H1 (cell line): ENCODE data around the gene LRRTM4. TPM values are rescaled to one million over a fixed set of nuclear protein-coding genes. Genes with fewer than 3 reads are reported as not detected.

Experiments
- CTCF ChIA-PET: fragments of 300-600 bp; sonication (Branson Sonifier 250); formaldehyde crosslinking; loops from one replicate; lab custom pipeline; 2021; ENCODE audit not compliant: partially characterized antibody; lab: Charles Lee
- POLR2A ChIA-PET: fragments of 300-600 bp; sonication (Branson Sonifier 250); formaldehyde crosslinking; loops from one replicate; lab custom pipeline; 2021; ENCODE audit warnings: inconsistent platforms; ENCODE audit not compliant: partially characterized antibody; lab: Charles Lee
- DNase-seq, 2 experiments: peaks; one replicate each; pipeline versions ENCODE4 v3.0.0 to v3.0.0-alpha.2; 2010 to 2022; ENCODE audit warnings: low spot score in 2 of 2, low read depth in 1 of 2, mixed read lengths in 1 of 2
- FAIRE-seq: peaks from 2 replicates; lab custom pipeline; 2011; peaks lifted over from hg19 to GRCh38; lab: Jason Lieb, UNC
- H2AFZ ChIP-seq: 2 replicates; pipeline ENCODE4 v1.8.1; 2012; ENCODE audit warnings: low read length, inconsistent platforms
- H2AK5ac ChIP-seq: 2 replicates; pipeline ENCODE4 v1.6.1; 2013; ENCODE audit warnings: low read depth, low read length
- H2BK120ac ChIP-seq: replicated peaks from 2 replicates; pipeline ENCODE3; 2013; ENCODE audit warnings: low read depth, low read length, inconsistent platforms
- H2BK12ac ChIP-seq: 2 replicates; pipeline ENCODE4 v1.6.1; 2013; ENCODE audit warnings: low read depth, low read length
- H2BK15ac ChIP-seq: 2 replicates; pipeline ENCODE4 v1.6.1; 2013; ENCODE audit warnings: low read length
- H2BK20ac ChIP-seq: 2 replicates; pipeline ENCODE4 v1.6.1; 2013; ENCODE audit warnings: low read length
- H2BK5ac ChIP-seq: 2 replicates; pipeline ENCODE4 v1.6.1; 2013; ENCODE audit warnings: low read depth, low read length
- H3K14ac ChIP-seq: 2 replicates; pipeline ENCODE4 v1.6.1; 2013; ENCODE audit warnings: inconsistent platforms; ENCODE audit not compliant: insufficient read length
- H3K18ac ChIP-seq: 2 replicates; pipeline ENCODE4 v1.6.1; 2013; ENCODE audit warnings: low read length; ENCODE audit errors: extremely low read depth
- H3K23ac ChIP-seq: 2 replicates; pipeline ENCODE4 v1.6.1; 2013; ENCODE audit warnings: inconsistent platforms; ENCODE audit not compliant: insufficient read length
- H3K23me2 ChIP-seq: 2 replicates; pipeline ENCODE4 v1.6.1; 2013; ENCODE audit warnings: low read depth, low read length
- H3K27ac ChIP-seq: 2 replicates; pipeline ENCODE4 v1.6.1; 2011; ENCODE audit warnings: low read depth, low read length, inconsistent platforms
- H3K27me3 ChIP-seq, 4 experiments: replicated peaks in 1 of 4; 1 replicate in 1 of 4; 2 replicates in 3 of 4; pipeline versions ENCODE4 v1.6.1 to v1.8.1; 2011 to 2013; ENCODE audit warnings: low read length in 3 of 4, mild to moderate bottlenecking in 3 of 4, inconsistent platforms in 2 of 4, mixed read lengths in 2 of 4, moderate library complexity in 1 of 4; ENCODE audit not compliant: control insufficient read depth in 3 of 4, insufficient read depth in 3 of 4; ENCODE audit errors: extremely low read depth in 1 of 4
- H3K36me3 ChIP-seq, 4 experiments: 2 replicates each; pipeline versions ENCODE4 v1.6.1 to v1.8.1; 2011 to 2013; ENCODE audit warnings: mild to moderate bottlenecking in 4 of 4, low read length in 3 of 4, moderate library complexity in 2 of 4, control low read depth in 1 of 4, inconsistent platforms in 1 of 4; ENCODE audit not compliant: insufficient read depth in 4 of 4, control insufficient read depth in 2 of 4
- H3K4ac ChIP-seq: replicated peaks from 2 replicates; pipeline ENCODE3; 2013; ENCODE audit warnings: low read length, low read depth, mixed read lengths, inconsistent platforms; ENCODE audit not compliant: insufficient read length
- H3K4me1 ChIP-seq, 4 experiments: replicated peaks in 1 of 4; 1 replicate in 1 of 4; 2 replicates in 3 of 4; pipeline versions ENCODE4 v1.6.1 to v1.8.1; 2011 to 2013; ENCODE audit warnings: low read length in 3 of 4, inconsistent platforms in 2 of 4, mixed read lengths in 1 of 4; ENCODE audit not compliant: insufficient read depth in 4 of 4, control insufficient read depth in 3 of 4
- H3K4me2 ChIP-seq, 2 experiments: 2 replicates each; pipeline versions ENCODE4 v1.6.1 to v1.8.1; 2011 to 2013; ENCODE audit warnings: low read depth in 2 of 2, low read length in 2 of 2, control low read depth in 1 of 2, inconsistent platforms in 1 of 2, mild to moderate bottlenecking in 1 of 2; ENCODE audit not compliant: insufficient read depth in 1 of 2
- H3K4me3 ChIP-seq, 4 experiments: fragments of 200-600, 300-600 bp in 1 of 4; sonication (generic), shearing (Covaris generic), sonication (Bioruptor Twin) in 1 of 4; 2 replicates each; pipeline versions ENCODE4 v1.5.1 to v1.8.1; 2011 to 2016; ENCODE audit warnings: low read length in 4 of 4, low read depth in 3 of 4, control low read depth in 2 of 4, inconsistent platforms in 2 of 4, mild to moderate bottlenecking in 2 of 4, mixed read lengths in 1 of 4, moderate library complexity in 1 of 4; ENCODE audit not compliant: insufficient read depth in 2 of 4; ENCODE audit errors: extremely low read depth in 1 of 4
- H3K56ac ChIP-seq: replicated peaks from 2 replicates; pipeline ENCODE3; 2013; ENCODE audit warnings: low read depth, mild to moderate bottlenecking, mixed read lengths, low read length, inconsistent platforms; ENCODE audit not compliant: insufficient read length
- H3K79me1 ChIP-seq: 2 replicates; pipeline ENCODE4 v1.6.1; 2013; ENCODE audit warnings: low read depth, low read length, control low read depth
- H3K79me2 ChIP-seq, 2 experiments: 2 replicates each; pipeline versions ENCODE4 v1.6.1 to v1.8.1; 2012 to 2013; ENCODE audit warnings: low read length in 2 of 2, mild to moderate bottlenecking in 2 of 2, inconsistent platforms in 1 of 2; ENCODE audit not compliant: insufficient read depth in 2 of 2, control insufficient read depth in 1 of 2
- H3K9ac ChIP-seq, 4 experiments: replicated peaks in 1 of 4; 1 replicate in 1 of 4; 2 replicates in 3 of 4; pipeline versions ENCODE4 v1.6.1 to v1.8.1; 2011 to 2013; ENCODE audit warnings: low read depth in 3 of 4, low read length in 3 of 4, control low read depth in 2 of 4, mild to moderate bottlenecking in 2 of 4, moderate library complexity in 2 of 4, inconsistent platforms in 1 of 4; ENCODE audit errors: extremely low read depth in 1 of 4
- H3K9me3 ChIP-seq, 2 experiments: 2 replicates each; pipeline versions ENCODE4 v1.6.1 to v1.8.1; 2012 to 2013; ENCODE audit warnings: mild to moderate bottlenecking in 2 of 2, moderate library complexity in 2 of 2, control low read depth in 1 of 2, inconsistent platforms in 1 of 2, low read depth in 1 of 2, low read length in 1 of 2, mixed read lengths in 1 of 2; ENCODE audit not compliant: insufficient read depth in 2 of 2
- H4K20me1 ChIP-seq, 2 experiments: replicated peaks in 1 of 2; 2 replicates each; pipeline versions ENCODE3 to v1.8.1; 2011 to 2013; ENCODE audit warnings: inconsistent platforms in 2 of 2, low read length in 2 of 2, mild to moderate bottlenecking in 1 of 2; ENCODE audit not compliant: insufficient read depth in 2 of 2, control insufficient read depth in 1 of 2
- H4K5ac ChIP-seq: 2 replicates; pipeline ENCODE4 v1.6.1; 2013; ENCODE audit warnings: low read length, low read depth, mixed read lengths, inconsistent platforms; ENCODE audit not compliant: insufficient read length
- H4K8ac ChIP-seq: 2 replicates; pipeline ENCODE4 v1.8.0; 2013; ENCODE audit warnings: mild to moderate bottlenecking, moderate library complexity, low read length, inconsistent platforms; ENCODE audit not compliant: insufficient read depth; ENCODE audit errors: extremely low read depth
- H4K91ac ChIP-seq: replicated peaks from 2 replicates; pipeline ENCODE3; 2013; ENCODE audit warnings: low read length, mixed read lengths, inconsistent platforms; ENCODE audit not compliant: insufficient read length
- BCL11A ChIP-seq, 2 experiments: IDR thresholded peaks; one replicate each; pipeline ENCODE4 v1.6.1; 2011; ENCODE audit warnings: low read depth in 2 of 2, low read length in 2 of 2, mild to moderate bottlenecking in 2 of 2
- BRCA1 ChIP-seq: IDR thresholded peaks from 2 replicates; pipeline ENCODE4 v1.6.1; 2012; ENCODE audit warnings: low read depth, low read length, improper control_type of control experiment
- CBX8 ChIP-seq: fragments of 300-800, 300-1000 bp; sonication (generic); IDR thresholded peaks from 2 replicates; pipeline ENCODE4 v1.7.1; 2016; ENCODE audit warnings: low read depth, low read length, borderline replicate concordance
- CEBPB ChIP-seq: IDR thresholded peaks from 2 replicates; pipeline ENCODE4 v1.6.1; 2012; ENCODE audit warnings: low read depth, low read length
- EGR1 ChIP-seq: IDR thresholded peaks from 2 replicates; pipeline ENCODE4 v1.6.1; 2011; ENCODE audit warnings: low read depth, low read length, borderline replicate concordance
- KDM4A ChIP-seq: IDR thresholded peaks from one replicate; pipeline ENCODE4 v1.7.1; 2012; ENCODE audit warnings: low read depth, mild to moderate bottlenecking, moderate library complexity, low read length, inconsistent platforms; ENCODE audit not compliant: severe bottlenecking
- POLR2A ChIP-seq, 2 experiments: IDR thresholded peaks; 1 replicate in 1 of 2; 2 replicates in 1 of 2; pipeline ENCODE4 v1.6.1; 2011; ENCODE audit warnings: low read depth in 2 of 2, low read length in 2 of 2, mild to moderate bottlenecking in 2 of 2; ENCODE audit errors: control extremely low read depth in 1 of 2
- SAP30 ChIP-seq: fragments of 300-600 bp; sonication (generic); IDR thresholded peaks from 2 replicates; pipeline ENCODE4 v1.7.1; 2012; ENCODE audit warnings: low read length, moderate library complexity, mild to moderate bottlenecking, inconsistent platforms; ENCODE audit not compliant: insufficient read depth, insufficient replicate concordance
- TBP ChIP-seq: IDR thresholded peaks from 2 replicates; pipeline ENCODE4 v1.6.1; 2011; ENCODE audit warnings: low read depth, low read length, improper control_type of control experiment
- TEAD4 ChIP-seq: IDR thresholded peaks from 2 replicates; pipeline ENCODE4 v1.6.1; 2012; ENCODE audit warnings: low read depth, low read length, inconsistent platforms, mixed read lengths
- USF2 ChIP-seq: IDR thresholded peaks from 2 replicates; pipeline ENCODE4 v1.6.1; 2011; ENCODE audit warnings: low read length, improper control_type of control experiment
- YY1 ChIP-seq: IDR thresholded peaks from 2 replicates; pipeline ENCODE4 v1.6.1; 2011; ENCODE audit warnings: low read depth, mild to moderate bottlenecking, low read length
- WGBS, 2 experiments: shearing (Covaris generic) in 1 of 2; methylation state at CpG; one replicate each; pipeline versions ENCODE4 v1.1.6 to v1.1.7; 2013 to 2015; ENCODE audit warnings: low lambda C conversion rate in 2 of 2, mixed read lengths in 2 of 2, inconsistent platforms in 1 of 2, low coverage in 1 of 2, missing lambda C conversion rate in 1 of 2; ENCODE audit not compliant: insufficient replicate concordance in 2 of 2, insufficient coverage in 1 of 2, insufficient read length in 1 of 2; ENCODE audit errors: extremely low coverage in 1 of 2, missing lambda C conversion rate in 1 of 2; 5-methylcytosine and 5-hydroxymethylcytosine counted together
- polyA plus RNA-seq, 7 experiments: library from polyadenylated mRNA; depleted of rRNA in 3 of 7; stranded (reverse) in 5 of 7; unstranded in 2 of 7; fragments of >200 nt in 5 of 7; fragments of 200-250 nt in 2 of 7; gene quantifications; 1 replicate in 5 of 7; 2 replicates in 1 of 7; 4 replicates in 1 of 7; pipeline versions ENCODE4 v1.2.1 to v1.2.3, GENCODE V29; 2011 to 2013; ENCODE audit warnings: missing spikeins in 2 of 7, mixed read lengths in 2 of 7
- total RNA-seq: library from RNA; stranded (reverse); fragmentation: NEBNext Ultra II Directional; extraction: Animal tissue kit (Norgen Biotek cat#: 25700); gene quantifications from 2 replicates; pipeline ENCODE4 v1.2.1, GENCODE V29; 2021
- TF ChIP-seq, protein P1 (sequence below): IDR thresholded peaks from 2 replicates; pipeline ENCODE4 v1.6.1; 2012; ENCODE audit warnings: inconsistent platforms
- TF ChIP-seq, protein P2 (sequence below): IDR thresholded peaks from 2 replicates; pipeline ENCODE4 v1.6.1; 2012; ENCODE audit warnings: inconsistent platforms

Gene LRRTM4
- total and polyA plus RNA-seq, 2 of the 8 experiments (the other 6 are each of a cell fraction or from before 2014, with no cell fraction given) = 3.6 to 9.5 TPM

DNA sequence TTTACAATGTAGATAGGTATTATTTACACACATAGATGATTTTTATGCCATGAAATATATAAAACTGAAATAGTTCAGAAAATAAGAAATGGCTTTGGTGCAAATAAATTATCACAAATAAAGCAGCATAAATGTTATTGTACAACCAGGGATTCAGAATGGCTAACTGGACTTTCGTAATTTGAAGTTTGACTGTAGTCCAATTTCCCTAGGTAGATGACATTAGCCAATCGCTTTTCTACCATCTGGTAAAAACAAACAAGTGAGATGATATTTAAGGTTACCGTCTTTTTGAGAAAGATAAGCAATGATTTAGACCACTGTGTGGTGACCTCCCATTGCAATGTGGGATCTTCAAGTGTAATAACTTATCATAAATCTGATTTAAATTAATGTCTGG, 400.7 kb downstream of the LRRTM4 start:
- Histone ChIP-seq H3K14ac (no peak overlapping the region), H4K91ac (no peak overlapping the region), H2BK12ac (no peak overlapping the region), H3K27me3 (no peaks in the 10 kb centered on the region), H3K79me2 (no peaks in the 10 kb centered on the region), H3K4me3 (no peak overlapping the region), H3K9ac (no peak overlapping the region), H3K4me1 (no peaks in the 10 kb centered on the region), H3K27ac (no peak overlapping the region), H3K36me3 (no peaks in the 10 kb centered on the region; a peak in 1 of 8 replicates), H3K79me1 (no peaks in the 10 kb centered on the region), H3K4ac (no peak overlapping the region), H3K56ac (no peak overlapping the region), H4K20me1 (peaks cover 0 to 1% of the 10 kb centered on the region in 2 experiments), H2AFZ (no peak overlapping the region), H2BK120ac (no peak overlapping the region), H2BK20ac (no peak overlapping the region), H3K23me2 (no peaks in the 10 kb centered on the region), H3K18ac (no peak overlapping the region), H4K5ac (no peak overlapping the region), H3K23ac (no peak overlapping the region), H3K4me2 (no peak overlapping the region), H4K8ac (no peak overlapping the region), H2BK15ac (no peak overlapping the region), H2BK5ac (no peak overlapping the region), H3K9me3 (no peaks in the 10 kb centered on the region), H2AK5ac (no peak overlapping the region)
- POLR2A ChIA-PET = no interaction called here
- CTCF ChIA-PET = no interaction called here
- DNase-seq (no peak), FAIRE-seq (no peak)
- WGBS, 2 experiments = 100% methylated on average over 3 of the region's 3 CpGs; no CpG with 5 or more reads in 1 of the 2 experiments
- TF ChIP-seq USF2 (no peak), CBX8 (no peak), CEBPB (no peak), TEAD4 (no peak), YY1 (no peak), KDM4A (no peak), EGR1 (no peak), SAP30 (no peak), BRCA1 (no peak), TBP (no peak), POLR2A (IDR thresholded peaks at IDR 0.05; ENCODE audit: control extremely low read depth in 1 of 2, low read depth in 2 of 2, low read length in 2 of 2) (no peak), BCL11A (IDR thresholded peaks at IDR 0.05; ENCODE audit: low read depth in 2 of 2, low read length in 2 of 2) (no peak)
- TF ChIP-seq, protein P1, sequence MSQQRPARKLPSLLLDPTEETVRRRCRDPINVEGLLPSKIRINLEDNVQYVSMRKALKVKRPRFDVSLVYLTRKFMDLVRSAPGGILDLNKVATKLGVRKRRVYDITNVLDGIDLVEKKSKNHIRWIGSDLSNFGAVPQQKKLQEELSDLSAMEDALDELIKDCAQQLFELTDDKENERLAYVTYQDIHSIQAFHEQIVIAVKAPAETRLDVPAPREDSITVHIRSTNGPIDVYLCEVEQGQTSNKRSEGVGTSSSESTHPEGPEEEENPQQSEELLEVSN = no peak
- TF ChIP-seq, protein P2, sequence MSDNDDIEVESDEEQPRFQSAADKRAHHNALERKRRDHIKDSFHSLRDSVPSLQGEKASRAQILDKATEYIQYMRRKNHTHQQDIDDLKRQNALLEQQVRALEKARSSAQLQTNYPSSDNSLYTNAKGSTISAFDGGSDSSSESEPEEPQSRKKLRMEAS = no peak
